Measurements from ENCODE around the gene CACNB4.

Gene CACNB4

GRCh38 chr2:151860613-151861146, 238.2 kb downstream of the CACNB4 start:
- Histone ChIP-seq H3K4me3 (ENCODE audit: low read depth, low read length) (no peak overlapping the region), H3K36me3 (no peaks in the 10 kb centered on the region), H3K27ac (no peak overlapping the region), H3K9me3 (ENCODE audit: severe bottlenecking) (no peaks in the 10 kb centered on the region), H3K27me3 (ENCODE audit: insufficient read depth, low read depth, severe bottlenecking) (no peaks in the 10 kb centered on the region)
- TF ChIP-seq CTCF (IDR thresholded peaks at IDR 0.05; ENCODE audit: low read depth, low read length), result no peak
- DNase-seq, result no peak

GRCh38 chr2:151860210-151860609, 238.6 kb downstream of the CACNB4 start:
- Histone ChIP-seq H3K9me3 (ENCODE audit: severe bottlenecking) (no peaks in the 10 kb centered on the region), H3K27ac (no peak overlapping the region), H3K4me3 (ENCODE audit: low read depth, low read length) (no peak overlapping the region), H3K27me3 (ENCODE audit: insufficient read depth, low read depth, severe bottlenecking) (no peaks in the 10 kb centered on the region), H3K36me3 (no peaks in the 10 kb centered on the region)
- no peak for DNase-seq
- no peak for TF ChIP-seq CTCF (IDR thresholded peaks at IDR 0.05; ENCODE audit: low read depth, low read length)

DNA sequence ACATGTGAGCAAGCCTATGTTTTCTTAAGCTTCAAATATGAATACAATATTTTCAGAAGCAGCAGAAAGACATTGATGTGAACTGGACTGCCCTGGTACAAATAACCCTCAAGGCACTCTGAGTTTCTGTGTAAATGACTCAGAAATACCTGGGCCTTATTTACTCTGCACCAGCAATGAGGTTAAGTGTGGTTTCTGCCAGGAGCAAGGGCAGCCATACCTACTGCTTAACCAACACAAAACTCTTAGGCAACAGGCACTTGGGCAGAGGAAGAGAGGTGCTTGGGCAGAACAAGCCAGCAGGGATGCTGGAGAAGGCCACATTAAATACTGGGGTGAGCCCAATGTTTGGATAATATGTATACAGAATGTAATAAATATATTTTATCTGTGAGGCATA, 241.2 kb downstream of the CACNB4 start:
- Histone ChIP-seq H3K27me3 (ENCODE audit: insufficient read depth, low read depth, severe bottlenecking) (no peaks in the 10 kb centered on the region), H3K36me3 (no peaks in the 10 kb centered on the region), H3K9me3 (ENCODE audit: severe bottlenecking) (no peaks in the 10 kb centered on the region), H3K4me3 (ENCODE audit: low read depth, low read length) (no peak overlapping the region), H3K27ac (no peak overlapping the region)
- TF ChIP-seq CTCF (IDR thresholded peaks at IDR 0.05; ENCODE audit: low read depth, low read length), result no peak
- no peak for DNase-seq

DNA sequence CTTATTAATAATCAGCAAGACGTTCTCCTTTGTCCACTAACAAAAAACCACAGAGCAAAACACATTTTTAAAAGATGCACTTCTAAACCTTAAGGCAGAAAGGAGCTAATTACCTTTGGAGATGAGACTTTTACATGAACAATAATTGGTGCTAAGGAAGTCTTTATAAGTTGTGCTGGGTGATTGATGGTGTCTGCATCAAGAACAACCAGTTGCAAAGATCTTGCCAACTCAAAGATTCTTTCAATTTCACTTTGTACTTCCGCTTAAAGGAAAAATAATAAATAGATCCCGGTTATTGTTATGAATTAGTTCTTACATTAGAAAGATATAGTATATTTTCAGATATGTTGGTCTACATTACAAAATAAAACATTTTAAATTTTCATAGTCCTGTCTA, 243.7 kb downstream of the CACNB4 start:
- DNase-seq, result no peak
- Histone ChIP-seq H3K9me3 (ENCODE audit: severe bottlenecking) (no peaks in the 10 kb centered on the region), H3K36me3 (no peaks in the 10 kb centered on the region), H3K27me3 (ENCODE audit: insufficient read depth, low read depth, severe bottlenecking) (no peaks in the 10 kb centered on the region), H3K4me3 (ENCODE audit: low read depth, low read length) (no peak overlapping the region), H3K27ac (no peak overlapping the region)
- no peak for TF ChIP-seq CTCF (IDR thresholded peaks at IDR 0.05; ENCODE audit: low read depth, low read length)

DNA sequence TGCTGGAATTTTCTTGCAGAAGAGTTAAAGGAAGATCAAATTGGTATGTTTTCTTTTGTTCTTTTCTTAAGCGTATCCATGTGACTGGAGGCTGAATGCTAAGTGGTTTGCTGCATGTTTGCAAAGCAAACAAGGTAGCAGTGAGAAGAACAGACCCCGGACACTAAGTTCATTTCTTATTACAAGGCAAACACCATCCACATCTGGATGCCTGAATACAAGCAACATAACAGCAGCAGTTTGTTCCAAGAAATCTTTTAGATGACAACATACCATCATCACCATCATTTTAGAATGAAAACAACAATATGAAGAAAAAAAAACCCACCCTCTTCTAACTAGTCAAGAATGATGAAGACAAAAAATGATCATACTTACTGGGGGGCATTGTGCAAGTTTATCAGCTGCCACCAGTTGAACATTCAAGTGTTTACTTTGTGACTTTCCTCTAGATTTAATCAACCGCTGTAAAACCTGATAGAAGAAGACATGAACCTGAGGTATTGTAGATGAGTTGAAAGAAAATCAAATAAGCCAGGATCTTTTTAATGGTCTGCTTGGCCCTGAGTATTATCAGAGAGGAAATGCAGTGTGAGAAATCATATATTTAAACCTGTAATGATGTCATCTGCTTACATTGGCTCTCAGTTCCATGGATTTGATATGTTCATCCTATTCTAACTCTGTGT, 245.6 kb downstream of the CACNB4 start:
- H3K36me3 ChIP-seq, result no peaks in the 10 kb centered on the region
- TF ChIP-seq CTCF (IDR thresholded peaks at IDR 0.05; ENCODE audit: low read depth, low read length), result no peak
- H3K27me3 ChIP-seq (ENCODE audit: insufficient read depth, low read depth, severe bottlenecking), result no peaks in the 10 kb centered on the region
- no peak for DNase-seq
- H3K27ac ChIP-seq, result no peak overlapping the region
- no peaks in the 10 kb centered on the region for H3K9me3 ChIP-seq (ENCODE audit: severe bottlenecking)
- no peak overlapping the region for H3K4me3 ChIP-seq (ENCODE audit: low read depth, low read length)

Data from WERI-Rb-1 (cell line).